Coronary artery (tissue), 2 donors: ENCODE measurements around the gene NPAS3.

Experiments used
- DNase-seq: peaks from one replicate; pipeline ENCODE4 v3.0.0-alpha.2; 2017; ENCODE audit warnings: low spot score
- H3K27ac ChIP-seq, 2 donors: fragments of 200-600 bp; sonication (generic); one replicate each; pipeline ENCODE4 v1.5.1; 2016 to 2019
- H3K4me3 ChIP-seq: fragments of 200-600 bp; sonication (generic); 2 replicates; pipeline ENCODE4 v1.5.1; 2016; ENCODE audit warnings: mild to moderate bottlenecking, moderate library complexity
- TF ChIP-seq, protein P1 (sequence below): fragments of 200-600 bp; sonication (generic); IDR thresholded peaks from one replicate; pipeline ENCODE4 v1.5.1; 2019; ENCODE audit warnings: antibody characterized with exemption

The NPAS3 gene

DNA sequence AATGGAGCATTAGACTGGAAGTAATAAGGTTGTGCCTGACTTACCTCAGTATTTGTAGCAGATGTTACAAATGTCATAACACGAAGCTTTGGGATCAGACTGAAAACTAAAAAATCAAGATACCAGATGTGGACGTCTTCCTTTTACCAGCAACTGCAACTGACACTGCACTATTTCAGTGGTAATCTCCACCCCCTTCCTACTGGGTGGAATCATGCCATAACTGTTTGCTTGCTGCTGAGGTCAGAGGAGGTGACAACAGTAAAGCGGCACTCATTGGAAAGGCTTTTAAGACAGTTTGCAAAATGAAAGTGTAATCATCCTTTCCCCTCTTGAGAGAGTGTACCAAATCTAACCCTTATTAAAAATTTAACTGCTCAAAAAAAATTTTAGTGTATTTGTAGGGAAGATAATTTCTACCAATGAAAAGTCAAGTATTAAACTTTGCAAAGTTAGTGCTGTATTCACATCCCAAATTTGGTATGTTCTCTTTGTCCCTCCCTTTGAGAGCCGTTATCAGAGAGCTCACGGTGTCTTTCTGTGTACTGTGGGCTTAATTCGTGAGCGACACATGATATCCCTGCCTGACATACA, 420.7 kb downstream of the NPAS3 start:
- no peak for DNase-seq
- TF ChIP-seq, protein P1, sequence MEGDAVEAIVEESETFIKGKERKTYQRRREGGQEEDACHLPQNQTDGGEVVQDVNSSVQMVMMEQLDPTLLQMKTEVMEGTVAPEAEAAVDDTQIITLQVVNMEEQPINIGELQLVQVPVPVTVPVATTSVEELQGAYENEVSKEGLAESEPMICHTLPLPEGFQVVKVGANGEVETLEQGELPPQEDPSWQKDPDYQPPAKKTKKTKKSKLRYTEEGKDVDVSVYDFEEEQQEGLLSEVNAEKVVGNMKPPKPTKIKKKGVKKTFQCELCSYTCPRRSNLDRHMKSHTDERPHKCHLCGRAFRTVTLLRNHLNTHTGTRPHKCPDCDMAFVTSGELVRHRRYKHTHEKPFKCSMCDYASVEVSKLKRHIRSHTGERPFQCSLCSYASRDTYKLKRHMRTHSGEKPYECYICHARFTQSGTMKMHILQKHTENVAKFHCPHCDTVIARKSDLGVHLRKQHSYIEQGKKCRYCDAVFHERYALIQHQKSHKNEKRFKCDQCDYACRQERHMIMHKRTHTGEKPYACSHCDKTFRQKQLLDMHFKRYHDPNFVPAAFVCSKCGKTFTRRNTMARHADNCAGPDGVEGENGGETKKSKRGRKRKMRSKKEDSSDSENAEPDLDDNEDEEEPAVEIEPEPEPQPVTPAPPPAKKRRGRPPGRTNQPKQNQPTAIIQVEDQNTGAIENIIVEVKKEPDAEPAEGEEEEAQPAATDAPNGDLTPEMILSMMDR, result no peak
- no peak overlapping the region for H3K4me3 ChIP-seq
- H3K27ac ChIP-seq, result no peak overlapping the region

GRCh38 chr14:33362934-33363333, 424.3 kb downstream of the NPAS3 start:
- no peak for DNase-seq
- Histone ChIP-seq H3K27ac (no peak overlapping the region), H3K4me3 (no peak overlapping the region)
- TF ChIP-seq, protein P1, result no peak

DNA sequence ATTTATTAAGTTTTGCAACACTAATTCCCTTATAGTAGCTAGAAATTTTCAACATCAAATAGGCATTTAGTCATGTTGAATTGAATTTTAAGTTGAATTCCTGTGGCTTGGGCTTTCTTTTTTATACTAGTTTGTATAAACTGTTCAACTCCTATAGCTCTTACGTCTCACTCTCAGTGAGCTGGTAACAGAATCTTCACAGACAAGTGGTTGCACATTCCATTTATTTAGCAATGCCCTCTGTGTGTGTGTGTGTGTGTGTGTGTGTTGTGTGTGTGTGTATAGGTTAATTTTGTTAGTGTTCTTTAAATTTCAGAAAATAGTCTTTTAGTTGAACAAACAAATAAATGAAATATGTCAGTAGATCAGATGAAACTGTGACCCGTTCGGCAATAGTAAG, 425.0 kb downstream of the NPAS3 start:
- no peak overlapping the region for H3K27ac ChIP-seq
- H3K4me3 ChIP-seq, result no peak overlapping the region
- TF ChIP-seq, protein P1, result no peak
- no peak for DNase-seq

GRCh38 chr14:33364466-33364865, 425.8 kb downstream of the NPAS3 start:
- Histone ChIP-seq H3K4me3 (no peak overlapping the region), H3K27ac (no peak overlapping the region)
- no peak for DNase-seq
- TF ChIP-seq, protein P1, result no peak

GRCh38 chr14:33369041-33369440, 430.4 kb downstream of the NPAS3 start:
- Histone ChIP-seq H3K27ac (no peak overlapping the region), H3K4me3 (no peak overlapping the region)
- TF ChIP-seq, protein P1, result no peak
- DNase-seq, result no peak

DNA sequence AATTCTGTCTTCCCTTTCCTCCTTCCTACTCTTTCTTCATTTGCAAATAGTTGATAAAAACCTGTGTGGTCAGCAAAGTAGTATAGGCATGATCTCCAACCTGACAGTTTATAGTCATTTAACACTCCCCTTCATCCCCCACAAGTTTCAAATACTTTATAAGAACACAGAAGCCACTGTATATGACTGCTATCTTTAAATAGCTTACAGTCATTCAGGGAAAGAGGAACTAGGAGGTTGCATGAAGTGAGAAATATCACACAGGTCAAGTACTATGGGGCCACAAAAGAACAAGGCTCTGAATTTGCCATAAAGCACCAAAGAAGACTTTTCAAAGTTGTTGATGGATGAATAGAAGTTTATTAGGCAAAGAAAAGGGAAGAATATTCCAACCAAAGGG, 431.3 kb downstream of the NPAS3 start:
- Histone ChIP-seq H3K4me3 (no peak overlapping the region), H3K27ac (no peak overlapping the region)
- TF ChIP-seq, protein P1, result no peak
- DNase-seq, result no peak

- H3K4me3 ChIP-seq, result no peak overlapping the region
- DNase-seq, result no peak
- TF ChIP-seq, protein P1, result no peak
- H3K27ac ChIP-seq, result no peak overlapping the region
Observed at GRCh38 chr14:33370426-33370825, 431.7 kb downstream of the NPAS3 start.
